ENCODE results near the gene HSD17B4.

HSD17B4 gene

GRCh38 chr5:119411361-119412278, 40.7 kb upstream of the HSD17B4 start:
- peak; percentile 90 for TF ChIP-seq CTCF (IDR thresholded peaks at IDR 0.05)

- no peak for TF ChIP-seq CTCF (IDR thresholded peaks at IDR 0.05)
Observed at GRCh38 chr5:119412279-119413227, 39.7 kb upstream of the HSD17B4 start.

DNA sequence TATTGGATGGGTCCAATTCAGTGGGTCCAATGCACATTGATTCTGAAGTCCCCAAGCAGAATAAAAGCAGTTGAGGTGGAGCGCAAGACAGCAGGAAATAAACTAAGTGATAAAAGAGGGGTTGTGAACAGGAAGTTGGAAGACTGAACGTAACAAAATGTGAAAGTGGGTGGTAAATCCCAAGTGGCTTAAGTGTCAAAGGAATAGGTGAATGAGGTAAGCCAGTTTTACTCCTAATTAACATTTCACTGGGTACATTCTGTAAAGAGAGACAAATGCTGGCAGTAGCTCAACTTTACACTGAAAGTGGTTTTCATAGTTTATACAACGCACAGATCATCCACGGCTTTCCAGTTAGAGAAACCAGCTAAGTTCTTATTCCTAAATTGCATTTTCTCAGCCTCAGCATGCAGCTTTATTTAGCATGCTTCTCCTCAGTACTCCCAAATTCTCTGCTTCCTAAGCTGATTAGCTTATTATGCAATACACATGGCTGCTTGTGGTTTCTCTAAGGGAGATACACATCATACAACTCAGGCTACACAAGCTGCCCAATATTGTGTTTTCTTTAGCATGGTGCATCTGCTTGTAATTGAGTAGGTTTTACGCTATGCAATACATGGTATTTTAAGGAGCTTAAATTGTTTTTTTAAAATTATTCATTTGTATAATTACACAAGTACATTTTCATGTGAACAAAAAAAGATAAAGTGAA, 34.2 kb upstream of the HSD17B4 start:
- no peak for TF ChIP-seq CTCF (IDR thresholded peaks at IDR 0.05)

GRCh38 chr5:119418606-119419100, 33.6 kb upstream of the HSD17B4 start:
- no peak for TF ChIP-seq CTCF (IDR thresholded peaks at IDR 0.05)

GRCh38 chr5:119420169-119420568, 32.1 kb upstream of the HSD17B4 start:
- no peak for TF ChIP-seq CTCF (IDR thresholded peaks at IDR 0.05)

DNA sequence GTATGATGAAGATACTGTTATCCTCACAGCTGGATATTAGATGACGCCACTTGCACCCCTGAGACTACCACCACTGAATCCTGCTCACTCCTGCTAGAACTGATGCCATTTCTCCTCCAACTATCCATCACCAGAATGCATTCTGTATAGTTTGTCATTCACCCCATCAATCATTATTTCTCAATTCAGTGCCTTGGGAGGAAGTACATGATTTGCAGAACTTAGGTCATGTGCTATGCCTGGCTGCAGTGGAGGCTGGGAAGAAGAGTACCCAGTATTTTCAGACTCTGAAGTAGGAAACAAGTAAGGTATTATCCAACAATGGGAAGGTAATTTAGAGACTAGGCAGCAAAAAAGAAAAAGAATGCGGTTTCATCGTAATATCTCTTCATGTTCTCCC, 26.2 kb upstream of the HSD17B4 start:
- no peak for TF ChIP-seq CTCF (IDR thresholded peaks at IDR 0.05)

GRCh38 chr5:119427060-119427459, 25.2 kb upstream of the HSD17B4 start:
- TF ChIP-seq CTCF (IDR thresholded peaks at IDR 0.05), result no peak
